ENCODE results near the gene MAP3K19. TPM values are rescaled to one million over a fixed set of nuclear protein-coding genes. Genes with fewer than 3 reads are reported as not detected.

The MAP3K19 gene
- total and polyA plus RNA-seq, 10 of the 15 experiments (the other 5 are each of a cell fraction or from before 2014, with no cell fraction given), result 0.05 TPM; not detected in 9

GRCh38 chr2:134950886-134951285 lies 96.4 kb downstream of the MAP3K19 start:
- Histone ChIP-seq H3K36me3 (ENCODE audit: control insufficient read depth in 2 of 2, insufficient read depth in 2 of 2, low read length in 1 of 2) (peaks cover 19 to 26% of the 10 kb centered on the region in 2 experiments), H3K4me3 (no peak overlapping the region), H3K4me2 (ENCODE audit: control insufficient read depth, insufficient read depth) (no peak overlapping the region), H3K27me3 (replicated peaks in 1 of 2; ENCODE audit: control insufficient read depth in 2 of 2, insufficient read depth in 2 of 2, low read length in 1 of 2) (no peaks in the 10 kb centered on the region), H2AFZ (ENCODE audit: control insufficient read depth, low read depth, low read length) (no peak overlapping the region), H3K9me3 (replicated peaks; ENCODE audit: control insufficient read depth, insufficient read depth, low read length) (no peaks in the 10 kb centered on the region), H4K20me1 (ENCODE audit: control insufficient read depth, insufficient read depth) (no peaks in the 10 kb centered on the region), H3K9ac (ENCODE audit: control insufficient read depth, insufficient read depth, low read length) (no peak overlapping the region), H3K4me1 (ENCODE audit: control insufficient read depth, insufficient read depth, low read length) (no peaks in the 10 kb centered on the region), H3K79me2 (ENCODE audit: control insufficient read depth, insufficient read depth, low read length) (no peaks in the 10 kb centered on the region), H3K27ac (ENCODE audit: control insufficient read depth, insufficient read depth) (no peak overlapping the region)
- ATAC-seq (no peak), FAIRE-seq (no peak), DNase-seq (ENCODE audit: low read depth, low spot score) (no peak)
- CTCF ChIA-PET, result interaction anchor here (0.6 to 1.2 kb wide), 3 partner anchors 37 to 1135 kb away, joined by 3 to 6 read pairs (median 3); no protein-coding TSS in a partner anchor
- no TSS peak for BruUV-seq (replicated peaks)
- TF ChIP-seq TAF1 (IDR thresholded peaks at IDR 0.05; ENCODE audit: borderline replicate concordance, low read depth, low read length) (no peak), MLLT1 (IDR thresholded peaks at IDR 0.05) (no peak), RAD51 (IDR thresholded peaks at IDR 0.05) (no peak), RUNX3 (IDR thresholded peaks at IDR 0.05; ENCODE audit: low read length) (no peak), KLF5 (IDR thresholded peaks at IDR 0.05; ENCODE audit: partially characterized antibody) (no peak), HSF1 (IDR thresholded peaks at IDR 0.05; ENCODE audit: low read depth, low read length) (no peak)
- SMC1A ChIA-PET (ENCODE audit: uncharacterized antibody, unreplicated experiment), result interaction anchor here (1.0 to 1.2 kb wide), 2 partner anchors 13 to 714 kb away, joined by 3 to 4 read pairs; no protein-coding TSS in a partner anchor
- in situ Hi-C loops (cut with MboI) (no loop called here), intact Hi-C loops (cut with micrococcal nuclease; ENCODE audit: unreplicated experiment) (no loop called here)
- POLR2A ChIA-PET, result interaction anchor here (0.7 kb wide), 2 partner anchors 10 to 29 kb away, joined by 3 to 4 read pairs; no protein-coding TSS in a partner anchor
- RAD21 ChIA-PET (ENCODE audit: unreplicated experiment), result interaction anchor here (1.0 kb wide), 1 partner anchor 33 kb away, joined by 4 read pairs; no protein-coding TSS in a partner anchor
- WGBS (ENCODE audit: insufficient coverage, insufficient replicate concordance, low lambda C conversion rate, missing lambda C conversion rate), result 84% methylated on average over 2 of the region's 2 CpGs

Measured in GM12878 (cell line).